Heart left ventricle (tissue), 13 donors: ENCODE measurements around the gene RHD.

Source experiments
- CTCF ChIP-seq, 12 donors: fragments of 200-600 bp; sonication (generic) in 4 of 12; IDR thresholded peaks; one replicate each; pipeline versions ENCODE4 v1.5.0 to v1.8.0; 2018 to 2022; ENCODE audit warnings: antibody characterized with exemption in 12 of 12, mild to moderate bottlenecking in 5 of 12
- POLR2A ChIP-seq, 2 donors: fragments of 450-650 bp; IDR thresholded peaks; one replicate each; pipeline ENCODE4 v1.6.1; 2017; ENCODE audit warnings: antibody characterized with exemption in 2 of 2, mild to moderate bottlenecking in 2 of 2, moderate library complexity in 2 of 2
- donor health status: ischemic (EF 13 %, LVEDD 7.1; RV severe dilation, severe dysfunction).
- donor health status: DM: no; HTN: yes; CAD: no.
- donor health status: DM: no; HTN: no; CAD: no.
- donor health status: ischemic (EF 25% LVEDD 6.9; RV normal size, moderate dysfunction).
- donor health status: ischemic (EF 25% LVEDD 5.7; RV mildly dilated, moderate dysfunction).
- donor health status: ischemic (EF 35%, LVEDD 5.7; RV mildly dilated, moderate dysfunction).
- donor health status: nonischemic (EF 11% LVEDD 7.7; RV severe dilation, severe dysfunction).
- donor health status: DM: yes; HTN: yes; CAD: no.
- donor health status: PGD.
- donor health status: ischemic (EF 29% LVEDD 5.4; RV normal size, mild dysfunction).
- donor health status: nonischemic (EF 23%, LVEDD 6.1; RV moderate dilation, normal function).

DNA sequence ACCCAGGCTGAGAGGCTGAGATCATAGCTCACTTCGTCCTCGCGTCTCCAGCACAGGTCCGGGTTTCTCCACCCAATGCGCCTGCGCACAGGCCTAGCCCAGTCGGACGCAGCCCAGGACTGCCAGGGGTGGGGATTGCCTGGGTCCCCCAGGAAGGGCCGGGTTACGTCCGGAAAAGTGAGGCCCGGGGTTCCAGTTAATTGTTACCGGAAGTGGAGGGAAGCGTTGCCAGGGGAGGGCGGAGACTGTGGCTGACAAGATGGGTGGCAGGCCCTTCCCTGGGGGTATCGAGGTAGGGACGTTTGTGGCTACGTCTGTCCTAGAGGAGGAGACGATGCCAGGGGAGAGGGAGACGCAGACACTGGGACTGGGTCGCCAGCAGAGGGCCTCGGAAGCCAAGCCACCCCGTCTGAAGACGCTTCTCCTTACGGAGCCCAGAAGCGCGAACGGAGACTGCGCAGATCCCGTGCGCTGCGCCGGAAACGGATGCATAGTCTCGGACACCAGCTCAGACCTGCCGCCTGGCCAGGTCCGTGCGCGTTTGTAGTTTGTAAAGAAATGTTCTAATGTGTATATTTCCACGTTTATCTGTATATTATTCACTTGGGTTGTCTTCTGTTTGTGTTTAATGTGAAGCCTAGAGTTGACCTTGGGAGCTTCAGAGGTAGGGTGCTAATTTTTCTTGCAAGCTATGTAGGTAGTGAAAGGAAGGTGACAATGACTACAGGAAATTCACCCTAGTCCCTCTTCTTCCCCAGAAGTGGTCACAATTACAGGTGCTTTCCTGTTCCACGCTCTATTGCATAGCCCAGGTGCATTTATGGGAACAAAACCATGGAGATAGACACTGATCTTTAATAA lies 32.4 kb upstream of the RHD start:
- TF ChIP-seq CTCF (IDR thresholded peaks at IDR 0.05) (peak; percentile 46 to 80 (median 61)), POLR2A (IDR thresholded peaks at IDR 0.05) (peak in 1 of 2 donors; percentile 47)
